GM19468 (cell line): Measurements from ENCODE around the gene VWC2L.

Experiments
- ATAC-seq: cut with Tn5 transposase; IDR thresholded peaks from one replicate; pipeline ENCODE4 v1.9.1; 2021; ENCODE audit warnings: mild to moderate bottlenecking, moderate library complexity, moderate number of reproducible peaks; ENCODE audit not compliant: unreplicated experiment; ENCODE audit errors: extremely low read depth

The VWC2L gene

GRCh38 chr2:214410918-214411554 is at the start of gene VWC2L:
TSS of gene VWC2L (plus strand) at chr2:214411054. CDS start at chr2:214414194, 3,140 bp downstream.
- no peak for ATAC-seq

GRCh38 chr2:214361116-214361515 is 49.7 kb upstream of the VWC2L start:
- no peak for ATAC-seq

GRCh38 chr2:214365549-214365948 is 45.3 kb upstream of the VWC2L start:
- no peak for ATAC-seq

GRCh38 chr2:214367171-214367570 is 43.7 kb upstream of the VWC2L start:
- no peak for ATAC-seq

GRCh38 chr2:214376618-214377285 is 34.1 kb upstream of the VWC2L start:
- no peak for ATAC-seq

- no peak for ATAC-seq
These were observed 33.6 kb upstream of the VWC2L start for GRCh38 chr2:214377286-214377624.

GRCh38 chr2:214378455-214379103 is 32.3 kb upstream of the VWC2L start:
- ATAC-seq = no peak

GRCh38 chr2:214379227-214379626 is 31.6 kb upstream of the VWC2L start:
- no peak for ATAC-seq

- ATAC-seq = no peak
These were observed 30.2 kb upstream of the VWC2L start for GRCh38 chr2:214380681-214381080.

GRCh38 chr2:214382229-214382628 is 28.6 kb upstream of the VWC2L start:
- no peak for ATAC-seq

- no peak for ATAC-seq
These were observed 24.1 kb upstream of the VWC2L start for GRCh38 chr2:214386720-214387119.

- ATAC-seq = no peak
These were observed 21.5 kb upstream of the VWC2L start for GRCh38 chr2:214389334-214389733.

- no peak for ATAC-seq
These were observed 17.1 kb upstream of the VWC2L start for GRCh38 chr2:214393796-214394195.

- no peak for ATAC-seq
These were observed 15.8 kb upstream of the VWC2L start for GRCh38 chr2:214395040-214395439.

- no peak for ATAC-seq
These were observed 9.3 kb upstream of the VWC2L start for GRCh38 chr2:214401580-214401979.

GRCh38 chr2:214410128-214410775 is 602 bp upstream of the VWC2L start:
- no peak for ATAC-seq

GRCh38 chr2:214412679-214413078 is 1.8 kb downstream of the VWC2L start:
- ATAC-seq = no peak

- ATAC-seq = no peak
These were observed 25.6 kb downstream of the VWC2L start for GRCh38 chr2:214436470-214436869.

GRCh38 chr2:214450118-214450894 is 39.5 kb downstream of the VWC2L start:
- ATAC-seq = no peak

GRCh38 chr2:214451516-214452275 is 40.8 kb downstream of the VWC2L start:
- ATAC-seq = no peak
